Stimulated activated CD4-positive, alpha-beta T cell treated with anti-CD3 and anti-CD28 coated beads, Interleukin-12 subunit alpha, Interleukin-12 subunit beta, amount 100 ng/mL, for 24 hours (primary cell): Measurements from ENCODE around the gene HIVEP2.

Experiments used
- DNase-seq, 2 experiments: peaks; one replicate each; pipeline ENCODE4 v3.0.0-alpha.2; 2020; ENCODE audit warnings: low read depth in 2 of 2

The HIVEP2 gene

GRCh38 chr6:142787422-142787821 lies 157.6 kb downstream of the HIVEP2 start:
- DNase-seq, result no peak

GRCh38 chr6:142786476-142786875 lies 158.5 kb downstream of the HIVEP2 start:
- no peak for DNase-seq

GRCh38 chr6:142784344-142784743 lies 160.6 kb downstream of the HIVEP2 start:
- DNase-seq, result no peak

- DNase-seq, result no peak
These were observed 161.5 kb downstream of the HIVEP2 start for GRCh38 chr6:142783499-142783898.

- no peak for DNase-seq
These were observed 163.8 kb downstream of the HIVEP2 start for GRCh38 chr6:142781129-142781528.

- no peak for DNase-seq
These were observed 170.9 kb downstream of the HIVEP2 start for GRCh38 chr6:142773859-142774648.

- no peak for DNase-seq
These were observed 171.7 kb downstream of the HIVEP2 start for GRCh38 chr6:142773324-142773723.

- DNase-seq, result no peak
These were observed 173.8 kb downstream of the HIVEP2 start for GRCh38 chr6:142771162-142771561.

- no peak for DNase-seq
These were observed 179.7 kb downstream of the HIVEP2 start for GRCh38 chr6:142765306-142765705.

- no peak for DNase-seq
These were observed 180.7 kb downstream of the HIVEP2 start for GRCh38 chr6:142764311-142764710.

- no peak for DNase-seq
These were observed 181.8 kb downstream of the HIVEP2 start for GRCh38 chr6:142763205-142763604.

GRCh38 chr6:142761756-142762155 lies 183.2 kb downstream of the HIVEP2 start:
- no peak for DNase-seq

- no peak for DNase-seq
These were observed 184.8 kb downstream of the HIVEP2 start for GRCh38 chr6:142760152-142760551.

GRCh38 chr6:142758629-142759025 lies 186.3 kb downstream of the HIVEP2 start:
- DNase-seq, result no peak

- no peak for DNase-seq
These were observed 186.9 kb downstream of the HIVEP2 start for GRCh38 chr6:142757852-142758628.

GRCh38 chr6:142756215-142756630 lies 188.8 kb downstream of the HIVEP2 start:
- DNase-seq, result no peak

GRCh38 chr6:142753196-142753595 lies 191.8 kb downstream of the HIVEP2 start:
- no peak for DNase-seq

GRCh38 chr6:142752348-142752747 lies 192.6 kb downstream of the HIVEP2 start:
- DNase-seq, result no peak

- DNase-seq, result no peak
These were observed 193.5 kb downstream of the HIVEP2 start for GRCh38 chr6:142751452-142751851.

GRCh38 chr6:142750998-142751397 lies 194.0 kb downstream of the HIVEP2 start:
- DNase-seq, result no peak

GRCh38 chr6:142749556-142749955 lies 195.4 kb downstream of the HIVEP2 start:
- no peak for DNase-seq

- DNase-seq, result no peak
These were observed 198.5 kb downstream of the HIVEP2 start for GRCh38 chr6:142746524-142746923.

GRCh38 chr6:142744836-142745235 lies 200.1 kb downstream of the HIVEP2 start:
- DNase-seq, result no peak
